PC-3 (cell line): Measurements from ENCODE around the gene MRTFA.

Experiments
- CTCF ChIP-seq: fragments of 300-600 bp; sonication (generic); conservative IDR thresholded peaks from 2 replicates; pipeline ENCODE4 v1.5.1; 2017; ENCODE audit warnings: antibody characterized with exemption, low read depth, mild to moderate bottlenecking, low read length
- EZH2 ChIP-seq: fragments of 300-600 bp; sonication (generic); IDR thresholded peaks from one replicate; pipeline ENCODE4 v1.6.1; 2017; ENCODE audit warnings: antibody characterized with exemption, mild to moderate bottlenecking, low read length; ENCODE audit not compliant: unreplicated experiment
- EZH2phosphoT487 ChIP-seq: fragments of 300-600 bp; sonication (generic); IDR thresholded peaks from 2 replicates; pipeline ENCODE4 v1.6.1; 2018; ENCODE audit warnings: mild to moderate bottlenecking, antibody characterized with exemption, low read length, borderline replicate concordance

GRCh38 chr22:40633036-40633435 lies 3.5 kb downstream of the MRTFA start:
- TF ChIP-seq EZH2 (no peak), EZH2phosphoT487 (no peak), CTCF (no peak)
